ENCODE data around the gene NRROS.
"Not testable (repeated sequence)": the region's sequence is repeated elsewhere in the genome, so short reads cannot be mapped to it uniquely, and the experiment has no call there.

Gene NRROS

GRCh38 chr3:196624907-196625306 lies 14.6 kb upstream of the NRROS start:
- no peak for DNase-seq (ENCODE audit: low spot score)

GRCh38 chr3:196625331-196625730 lies 14.2 kb upstream of the NRROS start:
- DNase-seq (ENCODE audit: low spot score) = no peak

DNA sequence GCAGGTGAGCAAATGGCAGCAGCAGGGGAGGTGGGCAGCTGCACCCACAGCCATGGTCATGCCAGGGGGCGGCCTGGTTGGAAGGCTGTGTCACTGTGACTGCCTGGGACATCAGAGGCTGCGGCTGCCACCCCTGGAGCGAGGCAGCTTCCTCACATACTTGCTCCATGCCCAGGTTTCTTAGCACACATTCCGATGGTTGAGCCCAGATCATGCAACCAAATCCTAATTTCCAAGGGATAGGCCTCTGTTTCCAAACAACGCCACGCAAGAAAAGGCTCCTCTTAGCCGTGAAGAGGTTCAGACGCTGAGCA lies 11.6 kb upstream of the NRROS start:
- DNase-seq (ENCODE audit: low spot score) = no peak

DNA sequence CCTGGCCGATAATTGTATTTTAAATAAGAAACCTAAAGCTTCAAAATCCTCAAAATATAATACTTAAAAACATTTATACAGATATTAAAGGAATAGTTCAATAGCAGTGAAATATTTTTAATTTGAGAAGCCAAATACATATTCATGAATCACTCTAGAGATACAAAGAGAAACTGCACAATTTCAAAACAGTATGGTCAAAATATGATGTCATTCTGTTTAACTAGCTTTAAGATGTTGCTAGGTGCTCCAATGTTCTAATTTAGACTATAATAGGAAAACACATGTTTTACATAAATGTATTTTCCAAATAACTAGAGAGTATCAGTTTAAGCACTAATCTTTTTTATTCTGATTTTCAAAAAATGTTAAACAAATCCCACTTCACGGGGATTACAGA lies 10.3 kb upstream of the NRROS start:
- DNase-seq (ENCODE audit: low spot score) = no peak

DNA sequence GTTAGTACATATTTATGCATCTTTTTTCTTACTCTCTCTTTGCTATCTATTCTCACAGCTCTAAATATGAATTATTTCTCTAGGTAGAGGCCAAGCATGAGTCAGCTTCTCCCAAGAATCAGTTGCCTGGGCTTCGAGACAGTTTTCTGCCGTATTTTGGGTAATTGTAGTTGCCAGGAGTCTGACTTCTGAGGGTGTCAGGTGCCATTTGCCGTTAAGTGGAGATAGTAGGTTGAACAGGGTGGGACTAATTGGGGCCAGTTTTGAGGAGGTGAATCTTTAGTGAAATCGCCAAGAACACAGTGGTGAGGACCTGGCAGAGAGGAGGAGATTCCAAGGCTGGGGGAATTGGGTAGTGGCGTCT lies 7.8 kb upstream of the NRROS start:
- peak; percentile 36 for DNase-seq (ENCODE audit: low spot score)

- DNase-seq (ENCODE audit: low spot score) = peak; percentile 77
Observed at GRCh38 chr3:196632046-196632751, 7.3 kb upstream of the NRROS start.

DNA sequence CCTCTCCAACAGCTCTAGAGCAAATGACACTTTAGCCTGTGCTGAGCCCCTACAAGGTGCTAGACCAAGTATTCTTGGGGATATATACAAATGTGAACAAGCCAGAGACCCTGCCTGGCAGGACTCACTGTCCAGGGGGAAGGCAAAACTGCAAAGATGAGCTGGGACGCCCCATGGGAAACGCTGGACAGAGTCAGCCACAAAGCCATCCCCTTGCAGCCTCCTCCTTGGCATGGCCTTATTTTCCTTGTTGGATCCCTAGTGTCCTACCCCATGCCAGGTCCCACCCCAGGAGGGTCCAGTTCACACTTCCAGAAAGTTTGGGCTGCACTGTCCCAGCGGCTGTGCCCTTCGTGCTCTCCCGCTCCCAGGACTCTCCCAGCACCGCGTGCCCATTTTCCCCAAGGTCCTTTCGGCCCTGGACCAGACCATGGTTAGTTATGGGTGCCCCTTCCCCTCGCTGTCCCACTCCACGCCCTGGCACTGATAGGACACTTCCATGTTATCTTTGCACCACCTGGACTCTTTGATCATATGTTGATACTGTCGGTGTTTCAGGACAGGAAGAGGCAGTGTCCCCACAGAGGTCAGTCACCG lies 5.8 kb upstream of the NRROS start:
- no peak for DNase-seq (ENCODE audit: low spot score)

DNA sequence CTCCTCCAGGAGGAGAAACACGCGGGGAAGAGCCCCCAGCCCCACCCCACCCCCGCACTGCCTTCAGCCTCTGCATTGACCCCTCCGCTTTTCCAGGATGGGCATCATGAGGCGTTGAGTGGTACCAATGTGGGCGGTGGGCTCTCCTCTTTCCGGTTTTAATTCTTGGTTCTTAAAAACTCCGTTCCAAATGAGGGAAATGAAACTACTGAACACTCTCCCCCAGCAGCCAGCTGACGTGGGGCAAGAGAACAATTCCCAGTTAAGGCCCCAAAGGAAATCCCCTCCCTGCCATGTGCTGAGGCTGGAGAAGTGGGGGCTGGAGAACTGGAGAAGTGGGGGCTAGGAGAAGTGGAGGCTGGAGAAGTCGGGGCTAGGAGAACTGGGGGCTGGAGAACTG lies 5.3 kb upstream of the NRROS start:
- no peak for DNase-seq (ENCODE audit: low spot score)

DNA sequence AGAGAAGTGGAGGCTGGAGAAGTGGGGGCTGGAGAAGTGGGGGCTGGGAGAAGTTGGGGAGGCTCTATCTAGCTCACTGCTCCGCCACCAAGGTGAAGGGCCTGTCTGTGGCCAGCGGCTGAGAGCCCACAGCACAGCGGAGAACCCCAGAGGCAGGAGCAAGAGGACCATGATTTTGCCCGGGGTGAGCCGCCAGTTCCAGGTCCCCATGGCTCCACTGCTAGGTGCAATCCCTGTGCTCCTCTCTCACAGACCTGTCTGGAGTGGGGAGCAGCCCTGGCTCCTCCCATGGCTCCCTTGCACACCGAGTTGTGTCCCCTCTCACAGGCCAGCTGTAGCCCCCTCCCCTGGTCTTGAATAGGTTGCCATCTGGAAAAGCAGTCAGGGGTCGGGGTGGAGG lies 4.7 kb upstream of the NRROS start:
- no peak for DNase-seq (ENCODE audit: low spot score)

GRCh38 chr3:196636369-196637349 lies 2.8 kb upstream of the NRROS start:
- no peak for DNase-seq (ENCODE audit: low spot score)

DNA sequence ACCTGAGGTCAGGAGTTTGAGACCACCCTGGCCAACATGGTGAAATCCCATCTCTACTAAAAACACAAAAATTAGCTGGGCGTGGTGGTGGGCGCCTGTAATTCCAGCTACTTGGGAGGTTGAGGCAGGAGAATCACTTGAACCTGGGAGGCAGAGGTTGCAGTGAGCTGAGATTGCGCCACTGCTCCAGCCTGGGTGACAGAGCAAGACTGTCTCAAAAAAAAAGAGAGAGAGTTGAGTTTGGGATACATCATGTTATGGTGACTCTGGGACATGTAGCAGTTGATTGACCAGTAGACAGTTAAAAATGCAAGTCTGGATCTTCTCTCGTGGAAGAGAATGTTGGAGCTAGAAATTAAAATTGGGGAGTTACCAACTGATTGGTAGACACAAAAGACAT lies 1.6 kb upstream of the NRROS start:
- not testable (repeated sequence) for DNase-seq (ENCODE audit: low spot score)

DNA sequence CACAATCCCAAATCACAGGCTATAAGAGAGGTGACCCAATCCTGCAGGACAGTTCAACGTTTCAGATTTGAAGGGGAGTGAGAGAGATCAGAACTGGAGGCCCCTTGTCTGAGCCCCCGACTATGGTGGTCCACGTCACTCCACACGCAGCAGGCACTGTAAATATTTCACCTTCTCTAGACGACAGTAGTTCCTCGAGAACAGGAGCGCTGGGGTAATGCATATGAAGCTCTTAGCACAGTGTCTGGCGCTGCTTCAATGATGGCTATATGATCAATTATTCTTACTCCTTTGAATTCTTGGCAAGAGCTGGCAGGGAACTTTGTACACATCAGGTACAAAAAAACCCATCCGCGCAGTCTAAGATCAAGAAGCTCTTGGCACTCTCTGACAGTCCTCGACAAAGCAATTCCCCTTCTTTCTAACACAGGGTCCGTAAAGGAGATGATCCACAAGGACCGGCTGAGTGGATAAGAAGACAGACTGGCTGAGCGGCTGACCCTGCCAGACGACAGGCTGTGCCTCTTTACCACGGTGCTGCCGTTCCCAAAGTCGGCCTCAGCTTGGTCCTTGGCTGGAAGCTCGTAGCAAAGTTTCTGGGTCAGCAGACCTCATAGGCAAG lies 522 bp upstream of the NRROS start:
- DNase-seq (ENCODE audit: low spot score) = no peak

- peak; percentile 27 for DNase-seq (ENCODE audit: low spot score)
Observed at GRCh38 chr3:196640297-196641018, 964 bp downstream of the NRROS start.

- peak; percentile 42 for DNase-seq (ENCODE audit: low spot score)
Observed at GRCh38 chr3:196641333-196642054, 2.0 kb downstream of the NRROS start.

DNA sequence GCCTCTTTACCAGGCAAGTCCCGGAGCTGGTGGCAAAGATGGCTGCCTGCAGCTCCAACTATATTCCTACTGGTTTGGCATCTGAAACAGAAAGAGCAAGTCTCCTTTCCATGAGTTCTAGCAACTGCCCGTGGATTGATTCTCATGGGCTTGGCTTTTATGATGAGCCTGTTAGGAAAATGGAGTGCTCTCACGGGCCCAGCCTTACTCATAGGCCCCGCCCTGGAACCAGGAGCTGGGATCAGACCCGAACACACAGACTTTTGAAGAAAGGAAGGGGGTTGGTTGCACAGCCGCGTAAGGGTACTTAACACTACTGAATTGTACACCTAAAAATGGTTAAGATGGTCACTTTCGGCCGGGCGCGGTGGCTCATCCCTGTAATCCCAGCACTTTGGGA lies 2.9 kb downstream of the NRROS start:
- DNase-seq (ENCODE audit: low spot score) = peak; percentile 24

DNA sequence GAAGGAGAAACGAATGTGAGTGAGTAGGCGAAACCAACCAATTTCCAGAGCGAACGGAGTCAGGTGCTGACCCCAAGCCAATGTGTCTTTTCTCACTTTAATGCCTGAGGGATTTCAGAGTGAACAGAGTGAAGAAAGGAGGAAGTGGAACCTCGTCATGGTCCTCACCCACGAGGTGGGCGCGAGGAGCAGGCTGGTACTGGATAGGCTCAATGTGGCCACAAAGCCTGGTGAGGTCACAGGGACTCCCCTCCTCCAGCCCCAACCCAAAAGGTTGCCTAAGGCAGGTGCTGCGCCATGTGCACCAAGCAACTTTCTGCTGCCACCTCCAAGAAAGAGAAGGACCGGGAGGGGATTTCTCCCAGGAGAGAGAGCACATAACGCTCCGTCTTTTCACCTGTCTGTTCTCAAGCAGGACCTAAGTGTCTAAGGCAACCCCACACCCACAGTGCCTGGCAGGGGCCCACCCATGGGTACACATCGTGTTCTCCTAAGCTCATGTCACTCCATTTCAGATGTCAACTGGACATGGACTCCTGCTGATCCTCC lies 3.8 kb downstream of the NRROS start:
- no peak for DNase-seq (ENCODE audit: low spot score)

DNA sequence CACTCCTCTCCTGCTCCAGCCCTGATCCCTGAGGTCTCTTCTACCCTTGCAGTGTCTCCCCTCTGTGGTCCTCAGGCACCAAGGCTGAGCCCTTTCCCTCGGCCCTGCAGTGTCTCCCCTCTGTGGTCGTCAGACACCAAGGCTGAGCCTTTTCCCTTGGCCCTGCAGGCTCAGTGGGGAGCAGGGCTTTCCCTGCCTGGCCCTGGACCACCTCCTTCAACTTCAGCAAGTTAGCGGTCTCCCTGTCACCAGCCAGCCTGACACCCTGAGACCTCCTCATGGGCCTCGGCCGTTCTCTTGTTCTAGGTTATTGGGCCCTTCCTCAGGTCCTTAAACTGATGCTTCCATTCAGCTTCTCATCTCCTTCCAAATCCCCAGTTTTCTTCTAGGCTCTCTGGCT lies 4.3 kb downstream of the NRROS start:
- no peak for DNase-seq (ENCODE audit: low spot score)

GRCh38 chr3:196645096-196645495 lies 5.6 kb downstream of the NRROS start:
- DNase-seq (ENCODE audit: low spot score) = no peak

GRCh38 chr3:196645897-196646665 lies 6.6 kb downstream of the NRROS start:
- no peak for DNase-seq (ENCODE audit: low spot score)

DNA sequence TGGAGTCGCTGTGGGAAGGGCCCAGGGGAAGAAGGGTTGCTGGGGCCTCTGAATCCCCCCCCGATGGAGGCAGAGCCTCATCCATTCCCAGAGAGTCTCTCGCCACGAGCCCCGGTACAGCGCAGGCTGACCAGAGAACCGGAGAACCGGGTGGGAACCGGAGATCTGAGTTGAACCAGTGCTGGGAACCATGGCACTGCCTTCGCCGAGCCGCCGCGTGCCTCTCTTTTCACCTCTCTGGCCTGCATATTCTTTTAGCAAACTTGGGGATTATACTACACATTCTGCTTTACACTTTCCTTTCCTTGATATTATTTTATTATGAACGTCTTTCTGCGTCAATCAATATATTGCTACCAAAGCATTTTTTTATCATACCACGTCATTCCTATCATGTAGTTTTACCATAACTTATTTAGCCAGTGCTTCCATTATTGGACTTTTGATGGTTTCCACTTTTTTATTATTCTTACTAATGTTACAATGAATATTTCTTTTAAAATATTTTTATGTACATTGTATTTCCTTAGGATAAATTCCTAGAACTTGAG lies 7.2 kb downstream of the NRROS start:
- no peak for DNase-seq (ENCODE audit: low spot score)

Data from hematopoietic multipotent progenitor cell treated with erythropoietin and hydrocortisone succinate and interleukin-3 and kit ligand, for 17 days (in vitro differentiated cells).